OCI-LY3 (cell line): ENCODE results near the gene BUD23.

Experiments
- CTCF ChIP-seq: fragments of 200-600, 300-600 bp; sonication (generic); IDR thresholded peaks from 2 replicates; pipeline ENCODE4 v1.5.1; 2014; ENCODE audit warnings: antibody characterized with exemption, low read length, low read depth
- EZH2phosphoT487 ChIP-seq: fragments of 200-600 bp; shearing (Covaris generic); IDR thresholded peaks from 2 replicates; pipeline ENCODE4 v1.6.1; 2018; ENCODE audit warnings: antibody characterized with exemption, mixed run types, low read depth

GRCh38 chr7:73668886-73669230, 14.5 kb upstream of the BUD23 start:
- TF ChIP-seq EZH2phosphoT487 (no peak), CTCF (no peak)
